GM12891 (cell line): ENCODE data around the gene TEX54.

Source experiments
- POLR2A ChIP-seq: IDR thresholded peaks from 2 replicates; pipeline ENCODE4 v1.6.1; 2011; ENCODE audit warnings: low read depth, low read length, control low read depth
- TAF1 ChIP-seq: IDR thresholded peaks from 2 replicates; pipeline ENCODE4 v1.6.1; 2011; ENCODE audit warnings: low read depth, low read length, control low read depth

- TF ChIP-seq POLR2A, result no peak
- TF ChIP-seq TAF1, result no peak
Observed at GRCh38 chr11:62801071-62801470, 31.6 kb downstream of the TEX54 start.
